ENCODE measurements around the gene CCDC30.

- TF ChIP-seq, protein P1, sequence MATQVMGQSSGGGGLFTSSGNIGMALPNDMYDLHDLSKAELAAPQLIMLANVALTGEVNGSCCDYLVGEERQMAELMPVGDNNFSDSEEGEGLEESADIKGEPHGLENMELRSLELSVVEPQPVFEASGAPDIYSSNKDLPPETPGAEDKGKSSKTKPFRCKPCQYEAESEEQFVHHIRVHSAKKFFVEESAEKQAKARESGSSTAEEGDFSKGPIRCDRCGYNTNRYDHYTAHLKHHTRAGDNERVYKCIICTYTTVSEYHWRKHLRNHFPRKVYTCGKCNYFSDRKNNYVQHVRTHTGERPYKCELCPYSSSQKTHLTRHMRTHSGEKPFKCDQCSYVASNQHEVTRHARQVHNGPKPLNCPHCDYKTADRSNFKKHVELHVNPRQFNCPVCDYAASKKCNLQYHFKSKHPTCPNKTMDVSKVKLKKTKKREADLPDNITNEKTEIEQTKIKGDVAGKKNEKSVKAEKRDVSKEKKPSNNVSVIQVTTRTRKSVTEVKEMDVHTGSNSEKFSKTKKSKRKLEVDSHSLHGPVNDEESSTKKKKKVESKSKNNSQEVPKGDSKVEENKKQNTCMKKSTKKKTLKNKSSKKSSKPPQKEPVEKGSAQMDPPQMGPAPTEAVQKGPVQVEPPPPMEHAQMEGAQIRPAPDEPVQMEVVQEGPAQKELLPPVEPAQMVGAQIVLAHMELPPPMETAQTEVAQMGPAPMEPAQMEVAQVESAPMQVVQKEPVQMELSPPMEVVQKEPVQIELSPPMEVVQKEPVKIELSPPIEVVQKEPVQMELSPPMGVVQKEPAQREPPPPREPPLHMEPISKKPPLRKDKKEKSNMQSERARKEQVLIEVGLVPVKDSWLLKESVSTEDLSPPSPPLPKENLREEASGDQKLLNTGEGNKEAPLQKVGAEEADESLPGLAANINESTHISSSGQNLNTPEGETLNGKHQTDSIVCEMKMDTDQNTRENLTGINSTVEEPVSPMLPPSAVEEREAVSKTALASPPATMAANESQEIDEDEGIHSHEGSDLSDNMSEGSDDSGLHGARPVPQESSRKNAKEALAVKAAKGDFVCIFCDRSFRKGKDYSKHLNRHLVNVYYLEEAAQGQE (IDR thresholded peaks at IDR 0.05; ENCODE audit: low read depth): no peak
- TF ChIP-seq, protein P2, sequence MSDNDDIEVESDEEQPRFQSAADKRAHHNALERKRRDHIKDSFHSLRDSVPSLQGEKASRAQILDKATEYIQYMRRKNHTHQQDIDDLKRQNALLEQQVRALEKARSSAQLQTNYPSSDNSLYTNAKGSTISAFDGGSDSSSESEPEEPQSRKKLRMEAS (IDR thresholded peaks at IDR 0.05): no peak
- TF ChIP-seq RAD21 (IDR thresholded peaks at IDR 0.05; ENCODE audit: low read depth) (no peak), EP300 (IDR thresholded peaks at IDR 0.05; ENCODE audit: borderline replicate concordance) (no peak), EGR1 (IDR thresholded peaks at IDR 0.05) (no peak), FOXM1 (IDR thresholded peaks at IDR 0.05; ENCODE audit: borderline replicate concordance, low read depth) (no peak), CREB1 (IDR thresholded peaks at IDR 0.05; ENCODE audit: low read depth) (no peak), ZBTB7A (IDR thresholded peaks at IDR 0.05; ENCODE audit: low read depth) (no peak), CEBPB (IDR thresholded peaks at IDR 0.05) (no peak), TAF1 (IDR thresholded peaks at IDR 0.05; ENCODE audit: low read depth) (no peak), YY1 (IDR thresholded peaks at IDR 0.05; ENCODE audit: low read depth) (no peak), TCF12 (IDR thresholded peaks at IDR 0.05; ENCODE audit: low read depth) (no peak), NFIC (IDR thresholded peaks at IDR 0.05) (no peak)
- TF ChIP-seq, protein P3, sequence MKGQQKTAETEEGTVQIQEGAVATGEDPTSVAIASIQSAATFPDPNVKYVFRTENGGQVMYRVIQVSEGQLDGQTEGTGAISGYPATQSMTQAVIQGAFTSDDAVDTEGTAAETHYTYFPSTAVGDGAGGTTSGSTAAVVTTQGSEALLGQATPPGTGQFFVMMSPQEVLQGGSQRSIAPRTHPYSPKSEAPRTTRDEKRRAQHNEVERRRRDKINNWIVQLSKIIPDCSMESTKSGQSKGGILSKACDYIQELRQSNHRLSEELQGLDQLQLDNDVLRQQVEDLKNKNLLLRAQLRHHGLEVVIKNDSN (IDR thresholded peaks at IDR 0.05): no peak
Observed at GRCh38 chr1:42484382-42484781, 21.3 kb downstream of the CCDC30 start.

All from Ishikawa (cell line).